HG02885 (cell line): ENCODE measurements around the gene FGF18.

Experiments used
- ATAC-seq: cut with Tn5 transposase; IDR thresholded peaks from one replicate; pipeline ENCODE4 v1.9.1; 2021; ENCODE audit warnings: mild to moderate bottlenecking; ENCODE audit not compliant: unreplicated experiment, poor library complexity

FGF18 gene

DNA sequence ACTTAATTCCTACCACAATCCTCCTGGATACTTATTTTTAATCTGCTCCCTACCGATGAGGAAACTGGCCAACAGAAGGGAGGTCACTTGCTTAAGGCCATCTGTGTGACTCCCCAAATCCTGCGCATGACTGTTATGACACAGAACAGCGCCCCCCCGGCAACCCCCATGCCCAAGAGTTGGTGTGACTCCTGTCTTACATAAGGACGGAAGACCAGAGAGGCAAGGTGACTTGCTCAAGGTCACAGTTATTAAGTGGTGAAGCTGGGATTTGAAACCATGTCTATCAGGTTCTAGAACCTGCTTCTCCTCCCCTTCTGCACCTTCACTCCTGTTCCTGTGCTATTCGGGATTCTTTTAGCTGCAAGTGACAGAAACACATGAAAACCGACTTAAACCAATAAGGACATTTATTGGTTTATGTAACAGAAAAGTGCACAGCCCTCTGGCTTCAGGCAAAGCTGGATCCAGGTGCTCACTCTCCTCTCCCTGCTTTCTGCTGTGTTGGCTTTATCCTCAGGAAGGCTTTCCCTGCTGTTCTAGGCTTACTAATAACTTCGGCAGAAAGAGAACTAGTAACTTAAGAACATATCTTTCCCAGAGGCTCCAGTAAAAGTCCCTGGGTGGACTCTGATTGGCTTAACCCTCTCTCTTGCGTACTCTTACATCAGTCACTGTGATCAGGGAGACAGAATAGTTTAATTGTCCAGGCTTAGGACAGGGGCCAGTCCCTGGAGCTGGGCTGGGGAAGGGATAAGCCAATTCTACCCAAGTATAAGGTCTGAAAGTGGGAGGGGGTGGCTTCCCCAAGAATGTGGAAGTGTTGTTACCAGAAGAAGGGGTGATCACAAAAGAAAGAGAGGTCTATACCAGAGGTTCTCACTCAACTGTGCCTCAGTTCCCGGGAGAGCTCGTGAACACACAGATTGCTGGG, 43.7 kb downstream of the FGF18 start:
- ATAC-seq = no peak

DNA sequence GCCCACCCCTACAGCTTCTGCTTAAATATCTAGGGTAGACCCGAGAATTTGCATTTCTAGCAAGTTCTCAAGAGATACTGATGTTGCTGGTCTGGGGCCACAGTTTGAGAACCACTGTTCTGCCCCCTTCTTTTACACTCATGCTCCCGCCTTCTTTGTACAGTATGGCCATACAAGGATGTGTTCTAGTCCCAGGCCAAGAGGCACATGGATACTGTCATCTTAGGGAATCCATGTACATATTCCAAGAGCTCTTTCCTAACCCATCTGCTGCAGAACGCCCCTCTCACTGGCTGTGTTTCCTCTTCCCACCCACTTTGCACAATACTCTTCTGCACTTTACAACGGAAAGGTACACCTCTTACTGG, 44.4 kb downstream of the FGF18 start:
- no peak for ATAC-seq

GRCh38 chr5:171464829-171465228, 45.4 kb downstream of the FGF18 start:
- ATAC-seq = no peak

DNA sequence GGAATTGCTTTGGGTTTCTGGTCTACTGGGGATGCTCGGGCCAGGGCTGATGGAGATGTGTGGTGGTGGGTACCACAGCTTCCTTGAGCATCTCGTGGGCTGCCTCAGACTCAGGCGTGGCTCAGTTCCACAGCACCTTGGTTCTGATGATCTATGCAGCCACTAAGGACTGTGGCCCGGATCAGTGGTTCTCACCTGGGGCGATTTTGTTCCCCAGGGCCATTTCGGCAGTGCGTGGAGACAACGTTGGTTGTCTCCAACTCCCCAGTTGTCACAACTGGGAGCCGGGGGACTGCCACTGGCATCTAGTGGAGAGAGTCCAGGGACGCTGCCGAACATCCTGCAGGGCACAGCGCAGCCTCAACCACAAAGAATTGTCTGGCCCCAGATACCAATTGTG, 47.7 kb downstream of the FGF18 start:
- ATAC-seq = no peak

GRCh38 chr5:171469326-171469725, 49.9 kb downstream of the FGF18 start:
- no peak for ATAC-seq

DNA sequence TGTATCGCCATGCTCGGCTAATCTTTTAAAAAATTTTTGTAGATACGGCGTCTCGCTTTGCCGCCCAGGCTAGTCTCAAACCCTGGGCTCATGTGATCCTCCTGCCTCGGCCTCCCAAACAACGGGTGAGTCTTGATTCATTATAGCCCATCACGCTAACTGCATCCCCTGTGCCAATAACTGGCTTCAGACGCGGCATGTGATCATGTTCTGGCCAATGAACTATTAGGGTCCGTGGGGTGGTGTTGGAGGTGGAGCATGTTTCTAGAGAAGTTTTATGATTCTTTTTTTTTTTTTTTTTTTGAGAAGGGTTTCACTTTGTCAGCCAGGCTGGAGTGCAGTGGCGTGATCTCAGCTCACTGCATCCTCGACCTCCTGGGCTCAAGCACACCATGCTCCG, 51.0 kb downstream of the FGF18 start:
- ATAC-seq = no peak

- ATAC-seq = no peak
Measured at GRCh38 chr5:171474230-171474813, 54.9 kb downstream of the FGF18 start.

- ATAC-seq = no peak
Measured at GRCh38 chr5:171475596-171475995, 56.1 kb downstream of the FGF18 start.

DNA sequence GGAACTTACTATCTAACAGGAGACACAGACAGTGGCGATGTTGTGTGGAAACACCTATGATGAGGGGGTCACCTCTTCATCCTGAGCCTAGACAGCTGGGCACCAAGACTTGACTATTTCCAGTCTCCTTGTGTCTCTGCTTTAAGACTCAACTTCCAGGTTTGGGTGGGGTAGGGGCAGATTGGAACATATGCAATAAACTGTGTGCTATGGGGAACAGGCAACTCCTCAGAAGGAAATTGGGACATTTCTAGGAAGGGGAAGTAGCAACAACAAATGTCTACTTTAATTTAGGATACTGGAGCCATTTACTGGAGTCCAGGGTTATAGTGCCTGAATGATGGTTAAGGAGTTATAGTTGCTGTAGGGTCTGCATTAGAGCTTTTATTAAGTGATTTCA, 57.3 kb downstream of the FGF18 start:
- ATAC-seq = no peak

DNA sequence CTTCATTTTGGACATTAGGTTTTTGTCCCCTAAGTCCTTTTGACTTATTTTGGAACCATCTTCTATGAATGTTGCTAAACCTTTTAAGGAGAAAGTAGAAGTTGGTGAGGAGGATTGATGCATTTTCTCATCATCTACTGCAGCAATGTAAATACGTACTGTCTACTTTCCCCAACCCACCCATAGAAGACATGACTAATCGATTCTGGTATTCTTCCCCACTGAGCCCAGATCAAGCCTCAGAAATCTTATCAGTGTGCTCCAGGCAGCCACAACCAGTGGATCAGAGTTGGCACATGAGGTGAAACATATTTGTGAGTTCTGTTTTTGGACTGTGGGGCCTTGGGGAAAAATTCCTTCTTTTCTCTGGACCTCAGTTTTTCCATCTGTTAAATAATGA, 57.7 kb downstream of the FGF18 start:
- ATAC-seq = no peak

DNA sequence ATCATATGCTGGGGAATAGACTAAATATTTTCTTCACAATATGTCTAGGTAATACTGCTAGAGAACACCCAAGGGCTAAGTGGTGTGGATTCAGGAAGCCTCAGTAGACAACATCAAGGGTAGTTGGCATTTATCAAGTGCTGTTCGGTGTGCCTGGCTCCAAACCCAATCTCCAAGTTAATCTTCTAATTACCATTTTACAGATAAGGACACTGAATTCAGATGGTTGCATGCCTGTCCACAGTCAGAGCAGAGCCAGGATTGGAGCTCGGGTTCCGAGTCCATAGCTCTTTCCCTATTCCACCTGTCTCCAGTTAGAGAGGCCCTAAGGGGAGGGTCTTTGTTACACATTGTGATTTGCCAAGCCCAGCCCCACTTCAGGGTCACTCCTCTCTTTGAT, 58.2 kb downstream of the FGF18 start:
- no peak for ATAC-seq

DNA sequence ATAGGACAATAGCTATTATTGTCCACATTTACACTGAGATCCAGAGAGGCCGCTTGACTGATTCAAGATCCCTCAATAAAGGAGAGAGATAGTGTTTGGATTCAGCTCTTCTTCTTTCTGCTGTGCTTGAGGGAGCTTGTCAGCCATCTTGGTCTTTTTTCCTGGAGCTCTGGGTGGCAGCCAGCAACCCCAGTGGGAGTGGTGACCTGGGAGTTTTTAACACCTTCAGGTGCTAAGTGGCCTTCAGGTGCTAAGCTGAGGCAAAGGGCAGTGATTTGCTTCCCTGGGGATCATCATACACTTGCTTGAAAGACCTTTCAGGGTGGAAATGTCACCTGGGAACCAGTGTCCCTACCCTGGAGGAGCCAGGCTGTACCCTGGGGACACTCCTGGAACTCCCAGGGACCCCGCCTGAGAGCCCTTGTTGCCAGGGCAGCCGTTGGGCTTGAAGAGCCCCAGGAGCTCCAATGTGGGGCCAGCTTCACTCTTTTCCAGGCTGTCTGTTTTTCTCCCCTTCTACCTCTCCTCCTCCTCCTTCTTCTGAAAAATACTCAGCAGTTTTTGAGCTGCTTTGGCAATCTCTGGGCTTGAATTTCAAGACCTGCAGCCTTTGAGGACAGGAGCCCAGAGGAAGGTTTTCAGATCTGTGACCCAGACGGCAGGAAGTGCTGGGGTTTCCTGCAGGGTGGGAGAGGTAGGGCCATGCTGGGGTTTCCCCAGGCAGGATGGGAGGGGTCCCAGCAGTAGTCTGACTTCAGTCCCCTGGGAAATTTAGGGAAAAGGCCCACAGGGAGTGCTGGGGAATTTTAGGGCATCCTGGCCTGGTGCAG, 59.7 kb downstream of the FGF18 start:
- ATAC-seq = no peak

- ATAC-seq = no peak
Measured at GRCh38 chr5:171479776-171480125, 60.3 kb downstream of the FGF18 start.

DNA sequence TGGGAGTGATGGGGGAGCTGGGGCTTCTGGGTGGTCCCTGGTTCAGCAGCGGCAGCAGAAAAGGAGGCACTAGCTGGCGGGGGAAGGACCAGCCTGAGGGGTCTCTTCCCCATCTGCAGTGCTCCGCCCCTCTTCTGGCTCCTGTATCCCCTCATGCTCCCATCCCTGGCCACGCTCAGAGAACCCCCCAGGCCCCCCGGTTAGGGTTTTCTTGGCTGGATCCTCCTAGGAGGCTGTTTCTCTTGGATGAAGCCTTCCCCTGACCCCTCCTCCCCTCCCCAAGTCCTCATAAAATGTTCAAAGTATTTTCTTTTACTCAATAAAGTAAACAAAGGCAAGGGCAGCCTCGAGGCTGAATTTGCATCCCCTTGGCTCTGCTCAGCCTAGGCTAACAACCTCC, 60.8 kb downstream of the FGF18 start:
- no peak for ATAC-seq

GRCh38 chr5:171481571-171482433, 62.4 kb downstream of the FGF18 start:
- ATAC-seq = no peak

DNA sequence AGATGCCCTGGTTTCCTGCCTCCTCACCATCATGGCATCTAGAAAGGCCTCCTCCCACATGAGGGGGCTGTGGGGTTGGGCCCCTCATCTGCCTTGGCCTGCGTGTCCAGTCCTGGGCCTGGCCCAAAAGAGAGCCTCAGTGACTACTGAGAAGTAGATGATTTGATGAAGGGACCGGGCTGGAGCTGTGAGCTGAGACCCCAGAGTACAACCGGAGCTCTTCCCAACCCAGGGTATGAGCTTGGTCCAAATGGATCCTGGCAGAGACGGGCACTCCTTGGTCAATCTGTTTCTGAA, 62.9 kb downstream of the FGF18 start:
- ATAC-seq = no peak

DNA sequence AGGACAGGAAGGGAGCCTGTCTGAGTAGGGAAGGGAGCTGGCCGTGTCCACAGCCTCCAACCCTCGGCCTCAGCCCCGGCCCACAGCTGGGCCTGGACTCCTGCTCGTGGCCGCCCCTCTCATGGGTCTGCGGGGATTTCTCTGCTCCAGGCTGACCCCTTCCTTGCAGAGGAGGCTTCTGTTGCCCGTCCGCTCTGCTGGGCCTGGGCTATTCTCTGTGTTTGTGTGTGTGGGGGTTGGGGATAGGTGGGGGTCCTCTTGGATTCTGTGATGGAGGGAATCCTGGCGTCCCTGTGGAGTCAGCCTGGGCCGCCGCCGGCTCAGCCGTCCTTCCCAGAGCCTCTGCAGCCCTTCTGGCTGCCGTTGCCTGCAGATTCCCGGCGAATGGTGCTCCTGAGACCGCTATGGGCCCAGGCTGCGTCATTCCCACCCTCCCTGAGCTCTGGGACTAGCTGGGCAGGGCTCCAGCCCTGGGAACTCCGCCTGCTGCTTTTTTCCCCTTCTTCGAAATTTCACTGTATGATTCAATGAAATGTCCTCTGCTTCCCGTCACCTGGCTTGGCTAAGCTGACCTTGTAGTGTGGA, 64.2 kb downstream of the FGF18 start:
- ATAC-seq = no peak

- ATAC-seq = no peak
Measured at GRCh38 chr5:171484460-171484899, 65.0 kb downstream of the FGF18 start.

GRCh38 chr5:171485668-171486067, 66.2 kb downstream of the FGF18 start:
- ATAC-seq = no peak

- no peak for ATAC-seq
Measured at GRCh38 chr5:171486613-171487012, 67.2 kb downstream of the FGF18 start.
